Mucosa of gallbladder (tissue), 1 donor: ENCODE results near the gene CFAP157. TPM values are rescaled to one million over a fixed set of nuclear protein-coding genes. Genes with fewer than 3 reads are reported as not detected.
"Not testable (repeated sequence)": the region's sequence is repeated elsewhere in the genome, so short reads cannot be mapped to it uniquely, and the experiment has no call there.

Experiments
- DNase-seq: peaks from one replicate; pipeline ENCODE4 v3.0.0-alpha.2; 2020; ENCODE audit warnings: low spot score
- total RNA-seq: library from RNA; stranded (reverse); gene quantifications from one replicate; pipeline ENCODE4 v1.2.1, GENCODE V29; 2021
- donor health status: DM: no; HTN: no; CAD: no.

CFAP157 gene
- total RNA-seq, 1 donor from 2014 or later: 1.4 TPM

- no peak for DNase-seq
Observed at GRCh38 chr9:127735530-127736185, 28.9 kb downstream of the CFAP157 start.

DNA sequence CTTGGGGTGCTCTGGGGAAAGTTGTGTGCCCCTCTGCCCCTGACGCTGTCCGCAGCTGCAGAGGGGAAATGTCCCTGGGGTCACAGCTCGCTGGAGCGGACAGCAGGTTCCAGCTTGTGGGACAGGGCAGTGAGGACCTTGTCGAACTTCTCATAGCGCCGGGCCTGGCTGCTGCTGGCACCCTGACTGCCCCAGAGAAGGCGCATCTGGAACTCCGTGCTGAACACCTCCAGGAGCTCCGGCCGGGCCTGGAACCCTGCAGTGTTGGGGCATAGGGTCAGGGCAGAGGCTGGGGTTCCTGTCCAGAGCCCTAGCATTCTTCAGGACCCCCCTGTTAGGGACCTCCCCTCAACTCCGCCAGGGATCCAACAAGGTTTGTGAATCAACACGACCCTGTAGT, 31.9 kb downstream of the CFAP157 start:
- DNase-seq: no peak

- no peak for DNase-seq
Observed at GRCh38 chr9:127739614-127740330, 33.0 kb downstream of the CFAP157 start.

- peak; percentile 72 for DNase-seq
Observed at GRCh38 chr9:127741831-127742434, 35.1 kb downstream of the CFAP157 start.

DNA sequence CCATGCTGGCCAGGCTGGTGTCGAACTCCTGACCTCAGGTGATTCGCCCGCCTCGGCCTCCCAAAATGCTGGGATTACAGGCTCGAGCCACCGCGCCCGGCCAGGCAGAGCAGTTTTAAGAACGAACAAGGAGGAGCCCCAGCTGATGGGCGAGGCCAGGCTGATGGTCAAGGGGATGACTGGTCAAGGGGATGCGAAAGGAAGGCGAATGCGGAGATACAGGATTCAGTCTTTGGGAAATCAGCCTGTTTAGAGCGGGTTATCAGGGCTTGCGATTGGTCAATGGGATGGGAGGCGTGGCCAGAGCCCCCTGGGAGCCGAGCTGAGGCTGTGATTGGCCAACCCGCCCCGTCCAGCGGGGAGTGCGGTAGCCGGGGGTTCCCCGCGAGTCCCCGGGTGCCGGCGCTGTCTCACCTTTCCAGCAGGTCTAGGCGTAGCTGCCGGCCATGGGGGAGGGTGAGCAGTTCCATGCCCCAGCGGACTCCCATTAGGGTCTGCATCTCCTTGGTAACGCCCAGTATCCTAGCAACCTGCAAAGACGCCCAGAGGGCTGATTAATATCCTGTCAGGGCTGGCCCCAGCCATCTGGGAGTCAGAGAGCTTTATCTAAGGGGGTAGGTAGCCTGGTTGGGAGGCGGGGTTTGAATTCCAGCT, 35.8 kb downstream of the CFAP157 start:
- DNase-seq: no peak

DNA sequence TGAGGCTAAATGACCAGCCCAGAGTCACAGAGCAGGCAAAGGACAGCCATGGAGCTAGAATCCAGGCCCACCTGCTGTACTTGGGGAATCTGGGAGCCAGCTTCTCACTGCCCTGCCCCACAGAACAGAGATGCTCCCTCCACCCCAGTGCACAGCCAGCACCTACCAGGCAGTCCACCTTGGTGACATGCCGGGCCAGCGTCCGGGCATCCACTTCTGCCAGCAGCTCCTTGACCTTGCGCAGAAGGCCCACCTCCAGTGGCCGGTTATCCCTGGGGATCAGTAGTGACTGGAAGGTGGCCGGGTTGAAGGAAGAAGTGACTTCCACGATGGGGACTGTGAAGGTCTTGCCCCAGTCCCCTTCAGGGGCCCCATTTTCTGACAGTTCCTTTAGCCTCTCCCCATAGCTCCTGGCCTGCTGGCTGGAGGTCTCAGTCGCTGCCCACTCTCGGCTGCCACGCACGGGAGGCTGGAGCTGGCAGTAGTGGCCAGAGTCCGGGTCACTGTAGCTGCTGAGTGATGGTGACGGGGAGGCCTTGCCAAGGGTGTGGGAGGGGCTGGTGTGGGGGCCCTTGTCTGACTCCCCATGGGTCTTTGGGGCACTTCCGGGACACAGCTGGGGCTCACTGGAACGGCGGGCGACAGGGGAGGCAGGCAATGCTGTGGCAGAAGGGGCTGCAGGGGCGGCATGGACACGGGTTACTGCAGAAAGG, 37.8 kb downstream of the CFAP157 start:
- DNase-seq: no peak

DNA sequence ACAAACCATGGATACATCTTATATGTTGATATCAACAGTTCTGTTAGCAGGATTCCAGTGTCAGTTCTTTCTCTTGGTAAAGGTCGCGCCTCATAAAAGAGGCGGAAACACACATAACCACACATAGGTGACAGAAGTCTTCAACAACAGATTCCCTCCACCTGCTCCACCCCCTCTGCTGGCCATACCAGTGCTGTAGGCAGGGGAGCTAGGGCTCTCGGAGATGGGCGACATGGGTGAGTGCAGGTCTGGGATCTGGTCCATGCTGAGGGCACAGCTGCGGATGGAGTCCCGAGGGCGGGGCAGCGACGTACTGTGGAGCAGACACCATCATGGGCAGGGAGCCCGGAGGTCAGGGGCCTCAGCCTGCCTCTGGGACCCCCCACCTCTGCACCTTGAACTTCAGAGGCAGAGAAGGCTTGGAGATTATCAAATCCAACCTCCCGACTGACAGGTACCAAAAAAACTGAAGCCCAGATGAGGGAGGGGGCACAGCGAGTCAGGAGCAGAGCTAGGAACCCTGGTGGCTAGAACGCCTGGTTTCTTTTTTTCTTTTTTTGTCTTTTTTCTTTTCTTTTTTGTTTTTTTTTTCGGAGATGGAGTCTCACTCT, 40.3 kb downstream of the CFAP157 start:
- DNase-seq: no peak

- DNase-seq: no peak
Observed at GRCh38 chr9:127749090-127749787, 42.5 kb downstream of the CFAP157 start.

DNA sequence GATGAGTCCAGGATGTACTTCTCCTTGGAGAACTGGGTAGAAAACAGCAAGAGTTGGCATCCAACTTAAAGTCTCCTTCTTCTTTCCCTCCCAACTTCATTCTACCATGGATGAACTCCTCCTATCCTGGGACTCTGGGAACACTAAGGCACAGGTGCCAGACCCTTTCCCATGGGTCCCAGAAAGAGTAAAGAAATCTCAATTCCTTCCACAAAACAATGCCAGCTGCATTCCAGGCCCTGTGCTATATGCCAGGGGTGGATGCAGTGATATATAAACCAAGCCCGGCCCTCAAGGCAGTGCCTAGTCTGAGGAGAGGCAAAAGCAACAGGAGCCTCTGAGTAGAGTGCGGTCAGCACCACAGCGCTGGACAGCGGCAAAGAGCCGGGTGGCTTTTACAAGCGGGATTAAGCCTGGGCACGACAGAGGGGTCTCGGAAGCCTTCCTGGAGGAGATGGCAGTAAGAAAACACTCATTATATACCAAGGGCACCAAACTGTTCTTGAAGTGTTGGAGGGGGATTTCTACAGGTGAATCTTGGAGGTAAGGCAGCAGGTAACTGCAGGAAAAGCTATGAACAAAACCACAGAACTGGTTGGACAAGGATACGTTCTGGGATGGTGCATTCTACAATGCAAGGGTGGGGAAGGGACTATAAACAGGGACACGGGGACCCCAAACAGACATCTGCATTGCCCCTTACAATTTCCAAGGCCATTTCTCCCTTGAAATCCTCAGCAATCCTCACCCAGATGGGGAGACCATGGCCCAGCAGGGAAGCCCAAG, 44.7 kb downstream of the CFAP157 start:
- DNase-seq: no peak

DNA sequence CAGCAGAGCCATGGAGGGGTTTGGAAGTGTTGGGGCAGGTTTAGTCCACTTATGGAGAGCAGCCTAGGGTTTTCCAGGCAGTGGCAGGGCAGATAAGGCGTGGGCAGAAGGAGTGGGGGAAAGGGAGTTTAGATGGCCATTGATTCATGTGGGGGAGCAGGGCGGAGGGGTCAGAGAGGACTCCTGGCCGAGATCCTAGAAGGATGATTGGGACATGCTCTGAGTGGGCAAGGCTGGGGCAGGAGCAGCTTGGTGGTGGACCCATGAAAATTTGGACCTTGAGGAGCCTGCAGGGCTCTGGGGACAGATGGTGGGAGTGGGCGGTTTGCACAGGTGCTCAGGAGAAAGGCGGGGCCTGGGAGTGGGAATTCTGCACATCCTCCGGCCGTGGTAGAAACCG, 46.4 kb downstream of the CFAP157 start:
- DNase-seq: no peak

- no peak for DNase-seq
Observed at GRCh38 chr9:127753622-127754021, 46.8 kb downstream of the CFAP157 start.

DNA sequence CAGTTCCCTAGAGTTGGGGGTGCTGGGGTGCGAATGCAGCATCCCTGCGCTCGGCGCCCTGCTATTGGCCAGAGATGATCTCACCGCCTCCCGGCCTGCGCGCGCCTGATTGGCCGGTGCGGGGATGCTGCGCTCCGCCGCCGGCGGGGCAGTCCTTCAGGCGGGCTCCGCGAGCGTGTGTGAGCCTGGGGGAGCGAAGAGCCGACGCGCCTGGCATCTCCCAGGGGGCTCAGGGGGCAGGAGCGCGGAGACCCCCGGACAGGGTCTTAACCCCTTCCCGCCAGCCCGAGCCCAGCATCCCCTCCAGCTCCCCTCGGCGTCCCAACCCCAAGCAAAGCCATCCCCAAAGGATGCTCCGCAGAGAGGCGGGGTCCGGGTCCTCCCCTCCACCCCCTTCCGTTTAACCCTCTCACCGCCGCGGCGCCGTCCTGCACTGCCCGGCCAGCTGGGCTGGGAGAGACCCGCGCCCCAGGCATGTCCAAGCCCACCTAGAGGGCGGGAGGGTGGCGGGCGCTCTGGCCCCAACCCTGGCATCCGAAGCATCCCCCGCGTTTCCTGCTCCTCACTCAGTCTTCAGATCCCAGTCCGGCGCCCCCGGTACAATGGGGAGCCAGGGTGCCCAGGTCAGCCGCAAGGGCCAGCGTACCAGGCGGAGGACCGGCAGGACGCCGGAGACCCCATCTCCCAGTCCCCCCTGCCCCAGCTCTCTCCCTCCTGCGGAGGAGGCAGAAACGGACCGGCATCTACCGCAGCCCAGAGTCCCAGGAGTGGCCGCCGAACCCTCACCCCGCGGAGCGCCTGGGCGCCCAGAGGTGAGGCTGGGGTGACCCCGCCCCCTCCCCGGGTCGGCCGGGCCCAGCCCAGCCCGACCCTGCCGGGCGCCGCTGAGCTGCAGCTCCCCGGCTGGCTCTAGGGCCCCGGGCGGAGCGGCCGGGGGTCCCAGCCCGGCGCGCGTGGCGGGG, 47.6 kb downstream of the CFAP157 start:
- no peak for DNase-seq

GRCh38 chr9:127755061-127756060, 48.6 kb downstream of the CFAP157 start:
- DNase-seq: no peak

DNA sequence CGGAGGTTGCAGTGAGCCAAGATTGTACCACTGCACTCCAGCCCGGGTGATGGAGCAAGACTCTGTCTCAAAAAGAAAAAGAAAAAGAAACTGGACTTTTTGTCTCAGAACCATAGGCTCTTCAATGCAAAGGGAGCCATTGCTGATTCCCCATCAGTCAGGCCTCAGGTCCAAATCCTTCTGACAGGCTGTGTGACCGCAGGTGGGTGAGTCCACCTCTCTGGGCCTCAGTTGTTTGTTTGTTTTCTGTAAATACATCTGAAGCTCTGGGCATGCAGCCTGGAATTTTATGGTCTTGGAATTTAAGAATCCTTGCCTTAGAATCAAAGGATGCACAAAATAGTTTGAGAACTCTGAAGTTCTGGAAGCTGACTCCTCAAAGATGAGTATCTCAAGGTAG, 49.4 kb downstream of the CFAP157 start:
- no peak for DNase-seq

GRCh38 chr9:127756776-127757175, 50.0 kb downstream of the CFAP157 start:
- DNase-seq: not testable (repeated sequence)

DNA sequence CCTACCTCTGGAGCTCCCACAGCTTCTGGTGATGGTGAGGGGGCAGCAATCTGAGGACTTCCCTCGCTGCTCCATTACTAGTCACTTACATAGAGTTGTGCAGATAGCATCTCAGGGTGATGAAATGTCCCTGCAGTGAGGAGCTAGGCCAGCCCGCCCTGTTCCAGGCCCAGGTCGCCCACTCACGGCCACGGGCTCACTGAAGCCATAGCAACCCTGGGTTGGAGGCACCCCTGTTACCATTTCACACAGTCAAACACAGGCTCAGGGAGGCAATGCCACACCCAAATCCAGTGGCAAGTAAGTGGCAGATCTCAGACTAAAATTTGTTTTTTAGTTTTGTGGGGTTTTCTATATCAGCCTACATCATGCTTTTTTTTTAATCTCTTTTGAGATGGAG, 52.1 kb downstream of the CFAP157 start:
- no peak for DNase-seq

- DNase-seq: no peak
Observed at GRCh38 chr9:127761061-127761460, 54.3 kb downstream of the CFAP157 start.
